Endothelial cell of umbilical vein (primary cell): ENCODE results near the gene KIF6. TPM values are rescaled to one million over a fixed set of nuclear protein-coding genes. Genes with fewer than 3 reads are reported as not detected.

Experiments used
- BruUV-seq: library from RNA; stranded (reverse); fragments of 400-500 nt; replicated peaks from 2 replicates; lab custom pipeline; 2021; lab: Mats Ljungman, UMichigan
- CTCF ChIA-PET: fragments of 300-600, 350-600 bp; sonication (Branson Sonifier 250); formaldehyde crosslinking; loops from one replicate; lab custom pipeline; 2021; ENCODE audit warnings: antibody characterized with exemption, inconsistent platforms; lab: Charles Lee
- POLR2A ChIA-PET: fragments of 300-600, 350-600 bp; sonication (Branson Sonifier 250); formaldehyde crosslinking; loops from one replicate; lab custom pipeline; 2021; ENCODE audit warnings: antibody characterized with exemption, inconsistent platforms; lab: Charles Lee
- DNase-seq: peaks from one replicate; pipeline ENCODE4 v3.0.0-alpha.2; 2011; ENCODE audit warnings: low read depth, low spot score
- FAIRE-seq: peaks from 2 replicates; lab custom pipeline; 2011; peaks lifted over from hg19 to GRCh38; lab: Jason Lieb, UNC
- H2AFZ ChIP-seq: 2 replicates; pipeline ENCODE4 v1.6.0; 2012; ENCODE audit warnings: low read depth, low read length, control low read depth, inconsistent platforms
- H3K27ac ChIP-seq: 2 replicates; pipeline ENCODE4 v1.5.1; 2011; ENCODE audit warnings: low read depth, mild to moderate bottlenecking, control low read depth, low read length, moderate library complexity; ENCODE audit not compliant: insufficient read depth
- H3K27me3 ChIP-seq, 2 experiments: 2 replicates each; pipeline versions ENCODE4 v1.6.0 to v1.6.1; 2011; ENCODE audit warnings: low read length in 2 of 2, mixed read lengths in 1 of 2; ENCODE audit not compliant: control insufficient read depth in 2 of 2, insufficient read depth in 2 of 2
- H3K36me3 ChIP-seq, 2 experiments: 2 replicates in 1 of 2; 3 replicates in 1 of 2; pipeline ENCODE4 v1.5.1; 2011; ENCODE audit warnings: low read length in 2 of 2, mild to moderate bottlenecking in 1 of 2, moderate library complexity in 1 of 2; ENCODE audit not compliant: control insufficient read depth in 2 of 2, insufficient read depth in 2 of 2; ENCODE audit errors: extremely low read depth in 1 of 2
- H3K4me1 ChIP-seq: 3 replicates; pipeline ENCODE4 v1.5.1; 2011; ENCODE audit warnings: mild to moderate bottlenecking, low read length; ENCODE audit not compliant: control insufficient read depth, insufficient read depth; ENCODE audit errors: extremely low read depth
- H3K4me2 ChIP-seq: 2 replicates; pipeline ENCODE4 v1.6.1; 2011; ENCODE audit warnings: low read length, control low read depth, mixed read lengths; ENCODE audit not compliant: insufficient read depth
- H3K4me3 ChIP-seq, 3 experiments: fragments of 200-600 bp in 1 of 3; sonication (generic), shearing (Covaris generic) in 1 of 3; replicated peaks in 1 of 3; 2 replicates each; pipeline ENCODE4 v1.5.1; 2011 to 2016; ENCODE audit warnings: control low read depth in 3 of 3, low read length in 3 of 3, mild to moderate bottlenecking in 2 of 3, inconsistent platforms in 1 of 3, low read depth in 1 of 3, moderate library complexity in 1 of 3; ENCODE audit not compliant: insufficient read depth in 1 of 3
- H3K79me2 ChIP-seq: 2 replicates; pipeline ENCODE4 v1.6.0; 2012; ENCODE audit warnings: low read length, inconsistent platforms; ENCODE audit not compliant: control insufficient read depth, insufficient read depth
- H3K9ac ChIP-seq: replicated peaks from 2 replicates; pipeline ENCODE3; 2011; ENCODE audit warnings: low read length, control low read depth; ENCODE audit not compliant: insufficient read depth; ENCODE audit errors: extremely low read depth
- H3K9me1 ChIP-seq: replicated peaks from 3 replicates; pipeline ENCODE4 v1.6.0; 2011; ENCODE audit warnings: mild to moderate bottlenecking, low read length; ENCODE audit not compliant: control insufficient read depth, insufficient read depth; ENCODE audit errors: extremely low read depth
- H3K9me3 ChIP-seq: replicated peaks from 2 replicates; pipeline ENCODE4 v1.5.1; 2012; ENCODE audit warnings: low read length, inconsistent platforms; ENCODE audit not compliant: control insufficient read depth, insufficient read depth
- H4K20me1 ChIP-seq: replicated peaks from 2 replicates; pipeline ENCODE3; 2011; ENCODE audit warnings: mild to moderate bottlenecking, low read length; ENCODE audit not compliant: control insufficient read depth, insufficient read depth; ENCODE audit errors: extremely low read depth
- CTCF ChIP-seq, 2 donors: IDR thresholded peaks; 1 replicate in 1 of 2; 2 replicates in 1 of 2; pipeline ENCODE4 v1.5.1; 2011; ENCODE audit warnings: low read length in 2 of 2, mild to moderate bottlenecking in 2 of 2, moderate library complexity in 2 of 2, control low read depth in 1 of 2, inconsistent platforms in 1 of 2, low read depth in 1 of 2; ENCODE audit not compliant: insufficient read depth in 1 of 2; ENCODE audit errors: extremely low read depth in 1 of 2
- EZH2 ChIP-seq: IDR thresholded peaks from 2 replicates; pipeline ENCODE4 v1.6.1; 2012; ENCODE audit warnings: borderline replicate concordance, low read depth, mild to moderate bottlenecking, moderate library complexity, low read length, inconsistent platforms; ENCODE audit not compliant: severe bottlenecking
- FOS ChIP-seq: IDR thresholded peaks from 2 replicates; pipeline ENCODE4 v1.6.1; 2011; ENCODE audit warnings: mild to moderate bottlenecking, low read length, moderate library complexity, borderline replicate concordance; ENCODE audit not compliant: insufficient read depth
- GATA2 ChIP-seq: IDR thresholded peaks from 2 replicates; pipeline ENCODE4 v1.7.0; 2011; ENCODE audit warnings: low read depth, mild to moderate bottlenecking, moderate library complexity, mixed read lengths, low read length; ENCODE audit not compliant: insufficient read length, insufficient read depth
- JUN ChIP-seq: IDR thresholded peaks from 2 replicates; pipeline ENCODE4 v1.6.1; 2011; ENCODE audit warnings: borderline replicate concordance, low read depth; ENCODE audit not compliant: insufficient read length, insufficient read depth
- MAX ChIP-seq: IDR thresholded peaks from 2 replicates; pipeline ENCODE4 v1.6.1; 2011; ENCODE audit not compliant: insufficient read depth, insufficient read length
- MYC ChIP-seq: IDR thresholded peaks from one replicate; pipeline ENCODE4 v1.6.1; 2011; ENCODE audit warnings: mild to moderate bottlenecking, low read depth, low read length
- POLR2A ChIP-seq: IDR thresholded peaks from 2 replicates; pipeline ENCODE4 v1.6.1; 2012; ENCODE audit warnings: low read depth, mild to moderate bottlenecking, control low read depth, low read length
- POLR2AphosphoS5 ChIP-seq: IDR thresholded peaks from 2 replicates; pipeline ENCODE4 v1.6.1; 2012; ENCODE audit warnings: low read depth, mild to moderate bottlenecking, control low read depth, low read length, moderate library complexity; ENCODE audit not compliant: insufficient read depth
- dilution Hi-C: fragments of 300-500 bp; cut with MboI; formaldehyde crosslinking; loops from one replicate; pipeline ENCODE4 v1.15.0; 2019; ENCODE audit warnings: low sequenced_read_pairs; ENCODE audit not compliant: extremely low pct_ligation_motif_present
- intact Hi-C: fragments of 100-400 bp; cut with micrococcal nuclease; formaldehyde crosslinking; loops from one replicate; pipeline ENCODE4 v1.10.0; 2022
- polyA plus RNA-seq, 4 experiments: library from polyadenylated mRNA; depleted of rRNA in 3 of 4; stranded (reverse) in 3 of 4; unstranded in 1 of 4; fragments of >200 nt; gene quantifications; 2 replicates each; pipeline versions ENCODE4 v1.2.1 to v1.2.3, GENCODE V29; 2011 to 2012; ENCODE audit warnings: missing spikeins in 1 of 4
- total RNA-seq: library from RNA; stranded (reverse); gene quantifications from 2 replicates; pipeline ENCODE4 v1.2.3, GENCODE V29; 2021

The KIF6 gene
- total and polyA plus RNA-seq, 2 donors (not counting 3 experiments of a cell fraction or from before 2014, with no cell fraction given) = not detected

GRCh38 chr6:39330476-39330875 lies 394.7 kb downstream of the KIF6 start:
- FAIRE-seq (no peak), DNase-seq (no peak)
- Histone ChIP-seq H3K27ac (no peak overlapping the region), H3K79me2 (no peaks in the 10 kb centered on the region), H3K36me3 (no peaks in the 10 kb centered on the region), H3K9me3 (no peaks in the 10 kb centered on the region), H4K20me1 (no peaks in the 10 kb centered on the region), H2AFZ (no peak overlapping the region), H3K4me3 (no peak overlapping the region), H3K9ac (no peak overlapping the region), H3K9me1 (no peaks in the 10 kb centered on the region), H3K4me2 (no peak overlapping the region), H3K4me1 (no peaks in the 10 kb centered on the region), H3K27me3 (no peaks in the 10 kb centered on the region)
- dilution Hi-C loops (no loop called here), intact Hi-C loops (no loop called here)
- ChIA-PET POLR2A (no interaction called here), CTCF (no interaction called here)
- TF ChIP-seq MYC = no peak
- TF ChIP-seq FOS = no peak
- no peak for TF ChIP-seq GATA2
- no peak for TF ChIP-seq MAX
- TF ChIP-seq EZH2 = no peak
- TF ChIP-seq JUN = no peak
- no peak for TF ChIP-seq CTCF (IDR thresholded peaks at IDR 0.05; ENCODE audit: extremely low read depth in 1 of 2, insufficient read depth in 1 of 2, low read depth in 1 of 2, low read length in 2 of 2)
- no peak for TF ChIP-seq POLR2AphosphoS5
- TF ChIP-seq POLR2A = no peak
- no TSS peak for BruUV-seq
